CD14-positive monocyte (primary cell): Measurements from ENCODE around the gene OR52D1. TPM values are rescaled to one million over a fixed set of nuclear protein-coding genes. Genes with fewer than 3 reads are reported as not detected.

Source experiments
- DNase-seq, 3 donors: peaks; one replicate each; pipeline ENCODE4 v3.0.0-alpha.2; 2011 to 2022
- H2AFZ ChIP-seq: 2 replicates; pipeline ENCODE4 v1.6.0; 2012; ENCODE audit warnings: mild to moderate bottlenecking, low read depth, low read length, inconsistent platforms; ENCODE audit not compliant: insufficient read depth, poor library complexity, severe bottlenecking
- H3K27ac ChIP-seq, 2 donors: 1 replicate in 1 of 2; 2 replicates in 1 of 2; pipeline ENCODE4 v1.5.1; 2012 to 2013; ENCODE audit warnings: low read length in 2 of 2, control low read depth in 1 of 2, inconsistent platforms in 1 of 2, low read depth in 1 of 2, mild to moderate bottlenecking in 1 of 2
- H3K27me3 ChIP-seq, 2 donors: one replicate each; pipeline versions ENCODE4 v1.6.0 to v1.6.1; 2011 to 2013; ENCODE audit warnings: low read length in 2 of 2; ENCODE audit not compliant: control insufficient read depth in 2 of 2, insufficient read depth in 2 of 2
- H3K36me3 ChIP-seq, 2 donors: replicated peaks in 1 of 2; 1 replicate in 1 of 2; 2 replicates in 1 of 2; pipeline versions ENCODE4 v1.5.1 to v1.6.1; 2012 to 2013; ENCODE audit warnings: low read length in 2 of 2, control low read depth in 1 of 2, inconsistent platforms in 1 of 2, mild to moderate bottlenecking in 1 of 2; ENCODE audit not compliant: insufficient read depth in 2 of 2, control insufficient read depth in 1 of 2
- H3K4me1 ChIP-seq, 2 donors: 1 replicate in 1 of 2; 2 replicates in 1 of 2; pipeline versions ENCODE4 v1.5.1 to v1.6.1; 2012 to 2013; ENCODE audit warnings: low read length in 2 of 2, control low read depth in 1 of 2, inconsistent platforms in 1 of 2, mild to moderate bottlenecking in 1 of 2, moderate library complexity in 1 of 2; ENCODE audit not compliant: insufficient read depth in 2 of 2, control insufficient read depth in 1 of 2
- H3K4me2 ChIP-seq: replicated peaks from 2 replicates; pipeline ENCODE3; 2012; ENCODE audit warnings: low read length, moderate library complexity, mild to moderate bottlenecking; ENCODE audit not compliant: poor library complexity, severe bottlenecking; ENCODE audit errors: extremely low read depth
- H3K4me3 ChIP-seq, 3 experiments: fragments of 200-600 bp in 1 of 3; sonication (generic) in 1 of 3; replicated peaks in 1 of 3; 1 replicate in 2 of 3; 2 replicates in 1 of 3; pipeline ENCODE4 v1.5.1; 2011 to 2013; ENCODE audit warnings: low read length in 3 of 3, mild to moderate bottlenecking in 3 of 3, control low read depth in 2 of 3, low read depth in 2 of 3, inconsistent platforms in 1 of 3, moderate library complexity in 1 of 3
- H3K79me2 ChIP-seq: 2 replicates; pipeline ENCODE4 v1.6.0; 2012; ENCODE audit warnings: mild to moderate bottlenecking, control low read depth, inconsistent platforms, low read length, moderate library complexity; ENCODE audit not compliant: insufficient read depth
- H3K9ac ChIP-seq: 2 replicates; pipeline ENCODE4 v1.6.0; 2017; ENCODE audit warnings: low read length, mild to moderate bottlenecking; ENCODE audit not compliant: insufficient read depth, poor library complexity, severe bottlenecking
- H3K9me3 ChIP-seq, 2 donors: replicated peaks in 1 of 2; 1 replicate in 1 of 2; 2 replicates in 1 of 2; pipeline versions ENCODE4 v1.5.1 to v1.6.1; 2012 to 2013; ENCODE audit warnings: low read length in 2 of 2, control low read depth in 1 of 2; ENCODE audit not compliant: control insufficient read depth in 1 of 2, insufficient read depth in 1 of 2
- H4K20me1 ChIP-seq: 2 replicates; pipeline ENCODE4 v1.6.0; 2012; ENCODE audit warnings: mild to moderate bottlenecking, low read length, control low read depth, moderate library complexity; ENCODE audit not compliant: insufficient read depth
- H3K27ac Mint-ChIP-seq, 7 donors: one replicate each; pipeline ENCODE4 v1.8.0; 2020; ENCODE audit warnings: mild to moderate bottlenecking in 7 of 7, mixed read lengths in 7 of 7, moderate library complexity in 6 of 7, inconsistent platforms in 2 of 7
- H3K27me3 Mint-ChIP-seq, 3 donors: one replicate each; pipeline ENCODE4 v1.8.0; 2021 to 2022; ENCODE audit warnings: low read depth in 3 of 3, mild to moderate bottlenecking in 3 of 3, mixed read lengths in 3 of 3, moderate library complexity in 3 of 3, inconsistent platforms in 1 of 3
- H3K36me3 Mint-ChIP-seq, 2 donors: one replicate each; pipeline ENCODE4 v1.8.0; 2020; ENCODE audit warnings: mixed read lengths in 2 of 2, inconsistent platforms in 1 of 2, mild to moderate bottlenecking in 1 of 2
- H3K4me1 Mint-ChIP-seq: one replicate; pipeline ENCODE4 v1.8.0; 2020; ENCODE audit warnings: mild to moderate bottlenecking, mixed read lengths
- H3K4me3 Mint-ChIP-seq, 2 donors: one replicate each; pipeline ENCODE4 v1.8.0; 2020; ENCODE audit warnings: mild to moderate bottlenecking in 2 of 2, mixed read lengths in 2 of 2, moderate library complexity in 1 of 2
- H3K9me3 Mint-ChIP-seq, 7 donors: one replicate each; pipeline ENCODE4 v1.8.0; 2020 to 2022; ENCODE audit warnings: mixed read lengths in 7 of 7, mild to moderate bottlenecking in 6 of 7, moderate library complexity in 6 of 7, inconsistent platforms in 2 of 7
- CTCF ChIP-seq: fragments of 200-600 bp; IDR thresholded peaks from one replicate; pipeline ENCODE4 v1.8.0; 2022; ENCODE audit warnings: antibody characterized with exemption, mild to moderate bottlenecking
- WGBS: methylation state at CpG from one replicate; pipeline ENCODE4 v1.1.5; 2013; ENCODE audit warnings: missing lambda C conversion rate; ENCODE audit not compliant: insufficient coverage; 5-methylcytosine and 5-hydroxymethylcytosine counted together
- intact Hi-C, 2 donors: fragments of 100-400 bp; cut with micrococcal nuclease; formaldehyde crosslinking; loops; one replicate each; pipeline versions ENCODE4 v1.15.0 to v1.15.1; 2023
- polyA plus RNA-seq, 3 donors: library from polyadenylated mRNA; depleted of rRNA in 1 of 3; unstranded in 2 of 3; stranded (reverse) in 1 of 3; fragments of 300-500 nt in 2 of 3; fragments of >200 nt in 1 of 3; fragmentation: Illumina TruSeq in 2 of 3; gene quantifications; 1 replicate in 2 of 3; 2 replicates in 1 of 3; pipeline ENCODE4 v1.2.3, GENCODE V29; 2012 to 2021

The OR52D1 gene
- polyA plus RNA-seq, 3 donors = not detected

- DNase-seq = no peak
- H3K4me3 Mint-ChIP-seq = no peak overlapping the region
- Histone ChIP-seq H3K36me3 (no peaks in the 10 kb centered on the region), H3K4me2 (no peak overlapping the region), H4K20me1 (no peaks in the 10 kb centered on the region), H3K27me3 (no peaks in the 10 kb centered on the region), H3K9ac (no peak overlapping the region), H3K27ac (no peak overlapping the region), H3K4me1 (no peaks in the 10 kb centered on the region), H3K4me3 (no peak overlapping the region), H2AFZ (no peak overlapping the region), H3K79me2 (no peaks in the 10 kb centered on the region), H3K9me3 (no peaks in the 10 kb centered on the region)
- H3K36me3 Mint-ChIP-seq = no peaks in the 10 kb centered on the region
- peaks cover 3% of the 10 kb centered on the region for H3K4me1 Mint-ChIP-seq
- no peaks in the 10 kb centered on the region for H3K9me3 Mint-ChIP-seq
- intact Hi-C loops = no loop called here
- peaks cover 0 to 3% (median 0%) of the 10 kb centered on the region in 3 donors for H3K27me3 Mint-ChIP-seq
- no peak for TF ChIP-seq CTCF
- H3K27ac Mint-ChIP-seq = no peak overlapping the region
- WGBS = no CpG with 5 or more reads among the region's 3 CpGs
Measured at GRCh38 chr11:5486421-5486820, 2.1 kb upstream of the OR52D1 start.

GRCh38 chr11:5488798-5489399, 414 bp downstream of the OR52D1 start:
- Mint-ChIP-seq H3K4me3 (no peak overlapping the region), H3K27ac (no peak overlapping the region), H3K4me1 (peaks cover 3% of the 10 kb centered on the region), H3K36me3 (no peaks in the 10 kb centered on the region), H3K9me3 (no peaks in the 10 kb centered on the region), H3K27me3 (peaks cover 0 to 3% (median 0%) of the 10 kb centered on the region in 3 donors)
- Histone ChIP-seq H3K4me1 (no peaks in the 10 kb centered on the region), H3K9ac (no peak overlapping the region), H3K9me3 (no peaks in the 10 kb centered on the region), H3K27me3 (no peaks in the 10 kb centered on the region), H3K36me3 (no peaks in the 10 kb centered on the region), H3K79me2 (no peaks in the 10 kb centered on the region), H2AFZ (no peak overlapping the region), H3K4me3 (no peak overlapping the region), H3K4me2 (no peak overlapping the region), H3K27ac (no peak overlapping the region), H4K20me1 (no peaks in the 10 kb centered on the region)
- 94% methylated on average over 4 of the region's 4 CpGs for WGBS
- DNase-seq = no peak
- intact Hi-C loops = no loop called here
- TF ChIP-seq CTCF = no peak
